HepG2 (cell line): ENCODE results near the gene HOXD4. TPM values are rescaled to one million over a fixed set of nuclear protein-coding genes. Genes with fewer than 3 reads are reported as not detected.

ENCODE experiments used
- ATAC-seq: fragments of 200-7000 bp; cut with Tn5 transposase; 3 replicates; pipeline ENCODE4 v1.9.1; 2020; ENCODE audit warnings: mild to moderate bottlenecking, moderate library complexity
- BruUV-seq: library from RNA; stranded (reverse); fragments of 400-500 nt; replicated peaks from 2 replicates; lab custom pipeline; 2021; lab: Mats Ljungman, UMichigan
- CTCF ChIA-PET: fragments of 300-600 bp; formaldehyde crosslinking; extraction: SDS; loops from one replicate; lab custom pipeline; 2021; ENCODE audit warnings: low total read pairs, inconsistent platforms, low intra/inter-chr PET ratio; lab: Yijun Ruan, JAX
- POLR2A ChIA-PET: fragments of 350-600 bp; sonication (Branson Sonifier 250); formaldehyde crosslinking; loops from one replicate; lab custom pipeline; 2020; ENCODE audit warnings: antibody characterized with exemption, inconsistent platforms; lab: Yijun Ruan, JAX
- DNase-seq: peaks from one replicate; pipeline ENCODE4 v3.0.0-alpha.2; 2015; ENCODE audit warnings: low spot score
- FAIRE-seq: peaks from 3 replicates; lab custom pipeline; 2011; peaks lifted over from hg19 to GRCh38; lab: Jason Lieb, UNC
- H2AFZ ChIP-seq: one replicate; pipeline ENCODE4 v1.6.1; 2011; ENCODE audit warnings: low read length, inconsistent platforms
- H3K27ac ChIP-seq: fragments of 300-600 bp; 3 replicates; pipeline ENCODE4 v1.8.0; 2011; ENCODE audit warnings: mixed run types, mild to moderate bottlenecking, mixed read lengths, low read length, inconsistent platforms; ENCODE audit not compliant: insufficient read depth; ENCODE audit errors: extremely low read length
- H3K27me3 ChIP-seq, 2 experiments: fragments of 200-600 bp in 1 of 2; 2 replicates in 1 of 2; 3 replicates in 1 of 2; pipeline versions ENCODE4 v1.6.0 to v1.8.0; 2011; ENCODE audit warnings: low read length in 2 of 2, mild to moderate bottlenecking in 2 of 2, moderate library complexity in 2 of 2, inconsistent platforms in 1 of 2; ENCODE audit not compliant: insufficient read depth in 2 of 2, control insufficient read depth in 1 of 2
- H3K36me3 ChIP-seq, 2 experiments: fragments of 200-600 bp in 1 of 2; replicated peaks in 1 of 2; 2 replicates in 1 of 2; 3 replicates in 1 of 2; pipeline versions ENCODE4 v1.5.1 to v1.8.0; 2011; ENCODE audit warnings: low read length in 2 of 2, inconsistent platforms in 1 of 2; ENCODE audit not compliant: insufficient read depth in 2 of 2, control insufficient read depth in 1 of 2
- H3K4me1 ChIP-seq: 2 replicates; pipeline ENCODE4 v1.5.1; 2012; ENCODE audit warnings: low read length, inconsistent platforms; ENCODE audit not compliant: insufficient read depth
- H3K4me2 ChIP-seq: 2 replicates; pipeline ENCODE4 v1.6.0; 2011; ENCODE audit warnings: low read depth, low read length, inconsistent platforms
- H3K4me3 ChIP-seq, 3 experiments: fragments of 200-600 bp in 1 of 3; sonication (generic), shearing (Covaris generic) in 1 of 3; replicated peaks in 1 of 3; 2 replicates each; pipeline ENCODE4 v1.5.1; 2011 to 2016; ENCODE audit warnings: low read length in 3 of 3, inconsistent platforms in 2 of 3, low read depth in 2 of 3, mild to moderate bottlenecking in 2 of 3, control low read depth in 1 of 3, mixed read lengths in 1 of 3; ENCODE audit not compliant: insufficient read depth in 1 of 3
- H3K79me2 ChIP-seq: one replicate; pipeline ENCODE4 v1.6.1; 2011; ENCODE audit warnings: low read length, inconsistent platforms; ENCODE audit not compliant: insufficient read depth
- H3K9ac ChIP-seq: 2 replicates; pipeline ENCODE4 v1.6.0; 2011; ENCODE audit warnings: mild to moderate bottlenecking, low read depth, low read length, inconsistent platforms; ENCODE audit not compliant: insufficient read depth
- H3K9me3 ChIP-seq: 2 replicates; pipeline ENCODE4 v1.5.1; 2012; ENCODE audit warnings: mild to moderate bottlenecking, low read length
- H4K20me1 ChIP-seq: 2 replicates; pipeline ENCODE4 v1.6.0; 2011; ENCODE audit warnings: inconsistent platforms, mild to moderate bottlenecking, low read length, moderate library complexity; ENCODE audit not compliant: insufficient read depth
- ADNP ChIP-seq: sonication (generic); formaldehyde crosslinking; IDR thresholded peaks from 2 replicates; pipeline ENCODE4 v1.4.0; 2020; ENCODE audit warnings: missing genetic modification reagents
- CREB1 ChIP-seq, 2 experiments: fragments of 450-650 bp in 1 of 2; IDR thresholded peaks; 2 replicates each; pipeline ENCODE4 v1.6.1; 2016 to 2017; ENCODE audit warnings: control low read depth in 1 of 2, mild to moderate bottlenecking in 1 of 2, missing compliant biosample characterization in 1 of 2, missing genetic modification characterization in 1 of 2
- DPF2 ChIP-seq: sonication (generic); formaldehyde crosslinking; IDR thresholded peaks from 2 replicates; pipeline ENCODE4 v1.4.0; 2020; ENCODE audit warnings: mild to moderate bottlenecking, low read depth, missing genetic modification reagents, borderline replicate concordance
- GTF3A ChIP-seq: sonication (generic); formaldehyde crosslinking; conservative IDR thresholded peaks from 2 replicates; pipeline ENCODE4 v1.4.0; 2020; ENCODE audit warnings: mild to moderate bottlenecking, missing genetic modification reagents
- HOMEZ ChIP-seq: IDR thresholded peaks from 2 replicates; pipeline ENCODE4 v1.6.1; 2016; ENCODE audit warnings: low read depth
- KDM6A ChIP-seq: IDR thresholded peaks from 2 replicates; pipeline ENCODE4 v1.6.1; 2016; ENCODE audit warnings: low read depth
- ZBTB4 ChIP-seq: sonication (generic); formaldehyde crosslinking; IDR thresholded peaks from 2 replicates; pipeline ENCODE4 v1.4.0; 2020; ENCODE audit warnings: missing genetic modification reagents, mild to moderate bottlenecking, borderline replicate concordance
- ZBTB8A ChIP-seq: sonication (generic); formaldehyde crosslinking; IDR thresholded peaks from 2 replicates; pipeline ENCODE4 v1.4.0; 2020; ENCODE audit warnings: mild to moderate bottlenecking, low read depth, missing genetic modification reagents, borderline replicate concordance
- ZFP62 ChIP-seq: sonication (generic); formaldehyde crosslinking; IDR thresholded peaks from 2 replicates; pipeline ENCODE4 v1.4.0; 2020; ENCODE audit warnings: missing genetic modification reagents
- ZNF607 ChIP-seq: sonication (generic); formaldehyde crosslinking; IDR thresholded peaks from 2 replicates; pipeline ENCODE4 v1.5.1; 2020; ENCODE audit warnings: missing genetic modification reagents, mild to moderate bottlenecking, borderline replicate concordance
- ZNF672 ChIP-seq: sonication (generic); formaldehyde crosslinking; IDR thresholded peaks from 2 replicates; pipeline ENCODE4 v1.8.1; 2022; ENCODE audit warnings: missing genetic modification reagents
- WGBS: methylation state at CpG from one replicate; pipeline ENCODE4 v1.1.6; 2017; ENCODE audit warnings: low lambda C conversion rate; 5-methylcytosine and 5-hydroxymethylcytosine counted together
- in situ Hi-C: cut with HindIII; loops from 2 replicates; pipeline ENCODE4 v1.10.0; 2017; ENCODE audit warnings: low pct_unique_long_range_greater_than_20kb; ENCODE audit not compliant: extremely low pct_ligation_motif_present
- intact Hi-C: fragments of 100-400 bp; cut with micrococcal nuclease; formaldehyde crosslinking; loops from one replicate; pipeline ENCODE4 v1.10.0; 2022; ENCODE audit not compliant: unreplicated experiment
- polyA plus RNA-seq, 8 experiments: library from polyadenylated mRNA; depleted of rRNA in 3 of 8; stranded (reverse) in 7 of 8; unstranded in 1 of 8; fragments of >200 nt; fragmentation: Illumina TruSeq in 4 of 8; extraction: Trizol in 4 of 8; gene quantifications; 2 replicates each; pipeline versions ENCODE4 v1.2.1 to v1.2.3, GENCODE V29; 2011 to 2016; ENCODE audit warnings: low read depth in 4 of 8, missing spikeins in 1 of 8, mixed read lengths in 1 of 8; ENCODE audit not compliant: insufficient read depth in 1 of 8
- total RNA-seq, 5 experiments: library from RNA; depleted of rRNA; stranded (reverse); fragments of >200 nt; fragmentation: Illumina TruSeq; extraction: Trizol; gene quantifications; 2 replicates each; pipeline ENCODE4 v1.2.3, GENCODE V29; 2016; ENCODE audit warnings: low read depth in 1 of 5

HOXD4 gene
- total and polyA plus RNA-seq, 2 of the 13 experiments (the other 11 are each of a cell fraction or from before 2014, with no cell fraction given), result not detected

DNA sequence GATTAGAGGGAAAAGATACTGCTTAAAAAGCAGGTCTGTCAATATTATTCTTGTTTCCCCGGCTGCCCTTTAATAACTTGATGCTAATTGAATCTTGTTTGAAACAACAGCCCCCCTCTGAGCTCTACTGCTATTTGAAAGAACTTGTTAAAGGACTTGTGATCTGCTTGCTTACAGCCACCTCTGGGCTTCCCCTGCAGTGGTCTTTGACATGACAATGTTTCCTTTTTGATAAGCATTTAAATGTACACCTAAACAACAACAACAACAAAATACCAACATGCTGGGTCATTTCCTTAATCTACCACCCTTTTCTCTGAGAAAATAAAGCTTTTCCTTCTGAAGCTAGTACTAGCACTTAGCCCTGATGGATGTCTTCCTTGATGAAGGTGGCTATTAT, 41.0 kb downstream of the HOXD4 start (continued):
- TF ChIP-seq ZBTB4 (no peak), ZNF607 (CRISPR knock-in tag) (no peak), ZBTB8A (CRISPR knock-in tag) (no peak), HOMEZ (CRISPR knock-in tag) (no peak), CREB1 (IDR thresholded peaks at IDR 0.05) (no peak), CREB1 (CRISPR knock-in tag; IDR thresholded peaks at IDR 0.05) (no peak)

GRCh38 chr2:176193048-176193447, 41.7 kb downstream of the HOXD4 start:
- Histone ChIP-seq H3K36me3 (no peaks in the 10 kb centered on the region), H3K9ac (no peak overlapping the region), H2AFZ (no peak overlapping the region), H3K4me1 (peaks cover 43% of the 10 kb centered on the region), H4K20me1 (no peaks in the 10 kb centered on the region), H3K4me2 (no peak overlapping the region), H3K27me3 (peaks cover 0 to 30% of the 10 kb centered on the region in 2 experiments; a peak in 2 of 5 replicates), H3K27ac (no peak overlapping the region), H3K4me3 (no peak overlapping the region), H3K9me3 (no peaks in the 10 kb centered on the region), H3K79me2 (no peaks in the 10 kb centered on the region)
- ChIA-PET CTCF (no interaction called here), POLR2A (no interaction called here)
- no TSS peak for BruUV-seq
- 0% methylated on average over 1 of the region's 1 CpG for WGBS
- intact Hi-C loops (no loop called here), in situ Hi-C loops (no loop called here)
- ATAC-seq (no peak), DNase-seq (no peak), FAIRE-seq (no peak)
- no peak for TF ChIP-seq GTF3A
- TF ChIP-seq ADNP (CRISPR knock-in tag), result no peak
- TF ChIP-seq HOMEZ (CRISPR knock-in tag), result no peak
- TF ChIP-seq DPF2 (CRISPR knock-in tag), result no peak
- TF ChIP-seq ZFP62 (CRISPR knock-in tag), result no peak
- TF ChIP-seq ZNF672 (CRISPR knock-in tag), result no peak
- no peak for TF ChIP-seq KDM6A (CRISPR knock-in tag)
